PC-3 (cell line): ENCODE measurements around the gene ESRRG.

Source experiments
- CTCF ChIP-seq: fragments of 300-600 bp; sonication (generic); conservative IDR thresholded peaks from 2 replicates; pipeline ENCODE4 v1.5.1; 2017; ENCODE audit warnings: antibody characterized with exemption, low read depth, mild to moderate bottlenecking, low read length
- EZH2 ChIP-seq: fragments of 300-600 bp; sonication (generic); IDR thresholded peaks from one replicate; pipeline ENCODE4 v1.6.1; 2017; ENCODE audit warnings: antibody characterized with exemption, mild to moderate bottlenecking, low read length; ENCODE audit not compliant: unreplicated experiment
- EZH2phosphoT487 ChIP-seq: fragments of 300-600 bp; sonication (generic); IDR thresholded peaks from 2 replicates; pipeline ENCODE4 v1.6.1; 2018; ENCODE audit warnings: mild to moderate bottlenecking, antibody characterized with exemption, low read length, borderline replicate concordance

GRCh38 chr1:216750961-216751360, 27.7 kb upstream of the ESRRG start:
- TF ChIP-seq CTCF: no peak
- TF ChIP-seq EZH2phosphoT487: no peak
- TF ChIP-seq EZH2: no peak
